HepG2 (cell line): ENCODE measurements around the gene USP40. TPM values are rescaled to one million over a fixed set of nuclear protein-coding genes. Genes with fewer than 3 reads are reported as not detected.

Experiments used
- ADNP ChIP-seq: sonication (generic); formaldehyde crosslinking; IDR thresholded peaks from 2 replicates; pipeline ENCODE4 v1.4.0; 2020; ENCODE audit warnings: missing genetic modification reagents
- GLI4 ChIP-seq: sonication (generic); formaldehyde crosslinking; IDR thresholded peaks from 2 replicates; pipeline ENCODE4 v1.5.1; 2020; ENCODE audit warnings: missing genetic modification reagents, mild to moderate bottlenecking, moderate library complexity, borderline replicate concordance
- HES4 ChIP-seq: sonication (generic); formaldehyde crosslinking; IDR thresholded peaks from 2 replicates; pipeline ENCODE4 v1.9.0; 2021; ENCODE audit warnings: mild to moderate bottlenecking, missing genetic modification reagents, borderline replicate concordance
- HMGA1 ChIP-seq: sonication (generic); formaldehyde crosslinking; conservative IDR thresholded peaks from 2 replicates; pipeline ENCODE4 v1.4.0; 2020; ENCODE audit warnings: missing genetic modification reagents
- HNRNPUL1 ChIP-seq: fragments of 200-400 bp; formaldehyde crosslinking; IDR thresholded peaks from 2 replicates; pipeline ENCODE4 v1.6.1; 2017; ENCODE audit warnings: low read depth, mild to moderate bottlenecking, low read length, moderate library complexity
- SIX4 ChIP-seq: sonication (generic); formaldehyde crosslinking; IDR thresholded peaks from 2 replicates; pipeline ENCODE4 v1.4.0; 2020; ENCODE audit warnings: missing genetic modification reagents
- WIZ ChIP-seq: sonication (generic); formaldehyde crosslinking; IDR thresholded peaks from 2 replicates; pipeline ENCODE4 v1.5.1; 2020; ENCODE audit warnings: mild to moderate bottlenecking, missing genetic modification reagents
- ZFP37 ChIP-seq: sonication (generic); formaldehyde crosslinking; IDR thresholded peaks from 2 replicates; pipeline ENCODE4 v1.4.0; 2020; ENCODE audit warnings: missing genetic modification reagents, borderline replicate concordance
- ZNF317 ChIP-seq: sonication (generic); formaldehyde crosslinking; IDR thresholded peaks from 2 replicates; pipeline ENCODE4 v1.5.0; 2020; ENCODE audit warnings: mild to moderate bottlenecking, missing genetic modification reagents
- ZNF44 ChIP-seq: sonication (generic); formaldehyde crosslinking; IDR thresholded peaks from 2 replicates; pipeline ENCODE4 v1.5.1; 2020; ENCODE audit warnings: mild to moderate bottlenecking, missing genetic modification reagents
- ZZZ3 ChIP-seq: sonication (generic); formaldehyde crosslinking; IDR thresholded peaks from 2 replicates; pipeline ENCODE4 v1.4.0; 2020; ENCODE audit warnings: missing genetic modification reagents, mild to moderate bottlenecking, borderline replicate concordance
- polyA plus RNA-seq, 8 experiments: library from polyadenylated mRNA; depleted of rRNA in 3 of 8; stranded (reverse) in 7 of 8; unstranded in 1 of 8; fragments of >200 nt; fragmentation: Illumina TruSeq in 4 of 8; extraction: Trizol in 4 of 8; gene quantifications; 2 replicates each; pipeline versions ENCODE4 v1.2.1 to v1.2.3, GENCODE V29; 2011 to 2016; ENCODE audit warnings: low read depth in 4 of 8, missing spikeins in 1 of 8, mixed read lengths in 1 of 8; ENCODE audit not compliant: insufficient read depth in 1 of 8
- total RNA-seq, 5 experiments: library from RNA; depleted of rRNA; stranded (reverse); fragments of >200 nt; fragmentation: Illumina TruSeq; extraction: Trizol; gene quantifications; 2 replicates each; pipeline ENCODE4 v1.2.3, GENCODE V29; 2016; ENCODE audit warnings: low read depth in 1 of 5
- TF ChIP-seq, protein P1 (sequence below), 2 experiments: sonication (generic) in 1 of 2; formaldehyde crosslinking in 1 of 2; IDR thresholded peaks; 2 replicates each; pipeline versions ENCODE4 v1.5.1 to v1.6.1; 2011 to 2020; ENCODE audit warnings: borderline replicate concordance in 1 of 2, low read depth in 1 of 2, low read length in 1 of 2, mild to moderate bottlenecking in 1 of 2, missing genetic modification reagents in 1 of 2, moderate library complexity in 1 of 2
- TF ChIP-seq, protein P2 (sequence below): sonication (generic); formaldehyde crosslinking; IDR thresholded peaks from 2 replicates; pipeline ENCODE4 v1.4.0; 2020; ENCODE audit warnings: mild to moderate bottlenecking, missing genetic modification reagents
- TF ChIP-seq, protein P3 (sequence below): sonication (generic); formaldehyde crosslinking; IDR thresholded peaks from 2 replicates; pipeline ENCODE4 v1.5.1; 2020; ENCODE audit warnings: missing genetic modification reagents, mild to moderate bottlenecking, borderline replicate concordance
- TF ChIP-seq, protein P4 (sequence below): sonication (generic); formaldehyde crosslinking; IDR thresholded peaks from 2 replicates; pipeline ENCODE4 v1.4.0; 2020; ENCODE audit warnings: low read depth, missing genetic modification reagents
- TF ChIP-seq, protein P5 (sequence below): sonication (generic); formaldehyde crosslinking; IDR thresholded peaks from 2 replicates; pipeline ENCODE4 v1.4.0; 2020; ENCODE audit warnings: missing genetic modification reagents, borderline replicate concordance

USP40 gene
- total and polyA plus RNA-seq, 2 of the 13 experiments (the other 11 are each of a cell fraction or from before 2014, with no cell fraction given), result 41.0 to 46.3 TPM

DNA sequence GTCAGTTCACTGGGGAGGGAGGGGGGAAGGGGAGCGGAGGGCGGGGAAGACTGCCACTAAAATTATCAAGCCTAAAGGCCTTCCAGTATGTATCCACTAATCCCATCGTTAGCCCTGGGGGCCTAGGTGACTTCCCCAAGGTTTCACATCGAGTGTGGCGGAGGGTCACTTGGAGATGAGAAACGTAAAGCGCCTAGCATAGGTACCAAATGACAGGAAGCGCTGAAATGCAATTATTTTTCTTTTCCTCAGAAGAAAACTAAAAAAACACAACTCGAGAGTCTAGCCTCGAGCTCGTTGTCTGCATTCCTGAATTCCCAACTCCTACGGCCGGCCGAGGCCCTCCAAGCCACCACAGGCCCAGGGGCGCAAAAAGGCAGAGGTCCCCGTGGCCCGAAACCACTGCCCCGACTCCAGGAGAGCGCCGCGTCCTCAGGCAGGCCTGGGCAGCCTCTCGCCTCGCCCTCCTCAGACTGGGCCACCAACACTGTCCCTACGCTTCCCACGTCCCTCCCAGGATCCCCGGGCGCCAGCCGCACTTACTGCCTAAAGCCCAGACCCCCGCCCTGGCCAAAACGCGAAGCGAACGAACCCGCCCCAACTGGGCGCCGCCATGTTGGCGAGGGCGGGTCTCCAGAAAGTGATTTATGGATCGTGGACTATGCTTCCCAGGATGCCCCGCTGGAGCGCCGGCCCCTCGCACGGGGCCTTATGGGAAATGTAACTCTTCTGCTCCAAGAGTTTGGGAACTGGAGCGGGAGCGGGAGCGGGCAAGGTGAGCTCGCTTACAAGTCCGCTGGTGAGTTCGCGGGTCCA lies at the start of gene USP40 (continued):
- TF ChIP-seq, protein P1, sequence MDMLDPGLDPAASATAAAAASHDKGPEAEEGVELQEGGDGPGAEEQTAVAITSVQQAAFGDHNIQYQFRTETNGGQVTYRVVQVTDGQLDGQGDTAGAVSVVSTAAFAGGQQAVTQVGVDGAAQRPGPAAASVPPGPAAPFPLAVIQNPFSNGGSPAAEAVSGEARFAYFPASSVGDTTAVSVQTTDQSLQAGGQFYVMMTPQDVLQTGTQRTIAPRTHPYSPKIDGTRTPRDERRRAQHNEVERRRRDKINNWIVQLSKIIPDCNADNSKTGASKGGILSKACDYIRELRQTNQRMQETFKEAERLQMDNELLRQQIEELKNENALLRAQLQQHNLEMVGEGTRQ (IDR thresholded peaks at IDR 0.05; ENCODE audit: low read depth, low read length), result no peak
- TF ChIP-seq, protein P1 (CRISPR knock-in tag; IDR thresholded peaks at IDR 0.05; ENCODE audit: borderline replicate concordance), result peak; percentile 23; the same call in 1 of the 2 replicates
- TF ChIP-seq, protein P2, sequence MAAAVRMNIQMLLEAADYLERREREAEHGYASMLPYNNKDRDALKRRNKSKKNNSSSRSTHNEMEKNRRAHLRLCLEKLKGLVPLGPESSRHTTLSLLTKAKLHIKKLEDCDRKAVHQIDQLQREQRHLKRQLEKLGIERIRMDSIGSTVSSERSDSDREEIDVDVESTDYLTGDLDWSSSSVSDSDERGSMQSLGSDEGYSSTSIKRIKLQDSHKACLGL (CRISPR knock-in tag), result peak; percentile 92
- TF ChIP-seq, protein P3, sequence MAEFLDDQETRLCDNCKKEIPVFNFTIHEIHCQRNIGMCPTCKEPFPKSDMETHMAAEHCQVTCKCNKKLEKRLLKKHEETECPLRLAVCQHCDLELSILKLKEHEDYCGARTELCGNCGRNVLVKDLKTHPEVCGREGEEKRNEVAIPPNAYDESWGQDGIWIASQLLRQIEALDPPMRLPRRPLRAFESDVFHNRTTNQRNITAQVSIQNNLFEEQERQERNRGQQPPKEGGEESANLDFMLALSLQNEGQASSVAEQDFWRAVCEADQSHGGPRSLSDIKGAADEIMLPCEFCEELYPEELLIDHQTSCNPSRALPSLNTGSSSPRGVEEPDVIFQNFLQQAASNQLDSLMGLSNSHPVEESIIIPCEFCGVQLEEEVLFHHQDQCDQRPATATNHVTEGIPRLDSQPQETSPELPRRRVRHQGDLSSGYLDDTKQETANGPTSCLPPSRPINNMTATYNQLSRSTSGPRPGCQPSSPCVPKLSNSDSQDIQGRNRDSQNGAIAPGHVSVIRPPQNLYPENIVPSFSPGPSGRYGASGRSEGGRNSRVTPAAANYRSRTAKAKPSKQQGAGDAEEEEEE, result no peak; the same call in 1 of the 2 replicates
- TF ChIP-seq ZZZ3 (CRISPR knock-in tag) (peak; percentile 90; the same call in 1 of the 2 replicates), ADNP (CRISPR knock-in tag) (0 out of 2 replicates have a peak, but pooled peaks have one; percentile 15), GLI4 (CRISPR knock-in tag) (peak; percentile 95; the same call in 1 of the 2 replicates), HES4 (CRISPR knock-in tag) (peak; percentile 81; the same call in 1 of the 2 replicates), SIX4 (CRISPR knock-in tag) (no peak), HNRNPUL1 (no peak), HMGA1 (CRISPR knock-in tag) (no peak), ZNF44 (CRISPR knock-in tag) (peak; percentile 99; the same call in 1 of the 2 replicates), WIZ (CRISPR knock-in tag) (0 out of 2 replicates have a peak, but pooled peaks have one; percentile 50), ZNF317 (CRISPR knock-in tag) (peak; percentile 91), ZFP37 (no peak; the same call in 1 of the 2 replicates)
- TF ChIP-seq, protein P4, sequence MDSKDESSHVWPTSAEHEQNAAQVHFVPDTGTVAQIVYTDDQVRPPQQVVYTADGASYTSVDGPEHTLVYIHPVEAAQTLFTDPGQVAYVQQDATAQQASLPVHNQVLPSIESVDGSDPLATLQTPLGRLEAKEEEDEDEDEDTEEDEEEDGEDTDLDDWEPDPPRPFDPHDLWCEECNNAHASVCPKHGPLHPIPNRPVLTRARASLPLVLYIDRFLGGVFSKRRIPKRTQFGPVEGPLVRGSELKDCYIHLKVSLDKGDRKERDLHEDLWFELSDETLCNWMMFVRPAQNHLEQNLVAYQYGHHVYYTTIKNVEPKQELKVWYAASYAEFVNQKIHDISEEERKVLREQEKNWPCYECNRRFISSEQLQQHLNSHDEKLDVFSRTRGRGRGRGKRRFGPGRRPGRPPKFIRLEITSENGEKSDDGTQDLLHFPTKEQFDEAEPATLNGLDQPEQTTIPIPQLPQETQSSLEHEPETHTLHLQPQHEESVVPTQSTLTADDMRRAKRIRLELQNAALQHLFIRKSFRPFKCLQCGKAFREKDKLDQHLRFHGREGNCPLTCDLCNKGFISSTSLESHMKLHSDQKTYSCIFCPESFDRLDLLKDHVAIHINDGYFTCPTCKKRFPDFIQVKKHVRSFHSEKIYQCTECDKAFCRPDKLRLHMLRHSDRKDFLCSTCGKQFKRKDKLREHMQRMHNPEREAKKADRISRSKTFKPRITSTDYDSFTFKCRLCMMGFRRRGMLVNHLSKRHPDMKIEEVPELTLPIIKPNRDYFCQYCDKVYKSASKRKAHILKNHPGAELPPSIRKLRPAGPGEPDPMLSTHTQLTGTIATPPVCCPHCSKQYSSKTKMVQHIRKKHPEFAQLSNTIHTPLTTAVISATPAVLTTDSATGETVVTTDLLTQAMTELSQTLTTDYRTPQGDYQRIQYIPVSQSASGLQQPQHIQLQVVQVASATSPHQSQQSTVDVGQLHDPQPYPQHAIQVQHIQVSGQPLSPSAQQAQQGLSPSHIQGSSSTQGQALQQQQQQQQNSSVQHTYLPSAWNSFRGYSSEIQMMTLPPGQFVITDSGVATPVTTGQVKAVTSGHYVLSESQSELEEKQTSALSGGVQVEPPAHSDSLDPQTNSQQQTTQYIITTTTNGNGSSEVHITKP (CRISPR knock-in tag), result no peak
- TF ChIP-seq, protein P5, sequence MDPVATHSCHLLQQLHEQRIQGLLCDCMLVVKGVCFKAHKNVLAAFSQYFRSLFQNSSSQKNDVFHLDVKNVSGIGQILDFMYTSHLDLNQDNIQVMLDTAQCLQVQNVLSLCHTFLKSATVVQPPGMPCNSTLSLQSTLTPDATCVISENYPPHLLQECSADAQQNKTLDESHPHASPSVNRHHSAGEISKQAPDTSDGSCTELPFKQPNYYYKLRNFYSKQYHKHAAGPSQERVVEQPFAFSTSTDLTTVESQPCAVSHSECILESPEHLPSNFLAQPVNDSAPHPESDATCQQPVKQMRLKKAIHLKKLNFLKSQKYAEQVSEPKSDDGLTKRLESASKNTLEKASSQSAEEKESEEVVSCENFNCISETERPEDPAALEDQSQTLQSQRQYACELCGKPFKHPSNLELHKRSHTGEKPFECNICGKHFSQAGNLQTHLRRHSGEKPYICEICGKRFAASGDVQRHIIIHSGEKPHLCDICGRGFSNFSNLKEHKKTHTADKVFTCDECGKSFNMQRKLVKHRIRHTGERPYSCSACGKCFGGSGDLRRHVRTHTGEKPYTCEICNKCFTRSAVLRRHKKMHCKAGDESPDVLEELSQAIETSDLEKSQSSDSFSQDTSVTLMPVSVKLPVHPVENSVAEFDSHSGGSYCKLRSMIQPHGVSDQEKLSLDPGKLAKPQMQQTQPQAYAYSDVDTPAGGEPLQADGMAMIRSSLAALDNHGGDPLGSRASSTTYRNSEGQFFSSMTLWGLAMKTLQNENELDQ, result no peak
